Measurements from ENCODE around the gene SF1.
A peak's percentile ranks its signal among the peaks of the same experiment; 100 is the strongest.

SF1 gene

DNA sequence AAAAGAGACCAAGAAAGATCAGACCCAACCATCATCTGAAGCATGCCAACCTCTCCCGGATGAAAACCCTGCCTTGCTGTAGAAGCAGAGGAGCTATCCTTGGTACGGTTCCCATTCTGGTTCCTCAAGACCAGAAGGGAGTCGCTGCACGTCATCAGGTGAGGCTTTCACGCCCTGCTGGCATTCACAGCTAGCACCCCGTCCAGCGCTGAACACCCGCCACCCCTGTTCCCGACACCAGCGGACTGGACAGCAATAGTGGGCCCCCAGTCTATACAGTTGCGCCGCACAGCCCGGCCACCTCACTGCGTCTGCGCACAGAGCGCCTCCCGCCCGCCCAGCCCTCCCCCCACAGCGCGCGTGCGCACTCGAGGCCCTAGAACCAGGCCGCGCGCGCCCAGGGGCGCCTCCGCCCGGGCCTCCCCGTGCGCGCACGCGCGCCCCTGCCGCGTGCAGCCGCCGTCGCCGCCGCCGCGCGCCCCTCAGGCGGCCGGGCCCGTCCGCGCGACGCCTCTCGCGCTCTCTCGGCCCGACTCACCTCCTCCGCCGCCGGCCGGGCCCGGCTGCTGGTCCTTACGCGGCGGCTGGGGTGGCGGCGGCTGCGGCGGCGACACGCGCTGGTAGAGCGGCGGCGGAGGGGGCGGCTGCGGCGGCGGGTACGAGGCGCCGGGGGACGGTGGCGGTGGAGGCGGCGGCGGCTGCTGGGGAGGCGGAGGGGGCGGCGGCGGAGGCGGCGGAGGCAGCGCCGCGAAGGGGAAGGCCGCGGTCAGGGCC, 706 bp downstream of the SF1 start:
- peak; percentile 70 for DNase-seq (ENCODE audit: low read depth)

DNA sequence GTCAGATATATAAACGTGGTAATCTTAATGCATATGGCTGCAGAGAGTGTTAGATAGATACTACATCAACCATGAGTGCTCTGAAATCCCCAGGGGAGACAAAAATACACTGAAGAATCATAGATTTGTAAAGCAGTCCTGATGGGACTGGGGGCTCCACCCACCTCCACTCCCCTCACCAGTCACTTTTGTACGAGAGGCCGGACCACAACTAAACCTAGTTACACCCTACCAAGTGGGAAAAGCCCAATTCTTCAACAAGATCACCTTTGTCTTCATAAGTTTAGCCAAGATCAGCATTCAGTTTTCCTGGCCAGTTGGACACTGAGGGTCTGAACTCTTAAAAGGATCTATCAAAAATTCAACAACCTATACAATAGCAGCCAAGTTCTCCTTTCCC, 1.5 kb downstream of the SF1 start:
- no peak for DNase-seq (ENCODE audit: low read depth)

DNA sequence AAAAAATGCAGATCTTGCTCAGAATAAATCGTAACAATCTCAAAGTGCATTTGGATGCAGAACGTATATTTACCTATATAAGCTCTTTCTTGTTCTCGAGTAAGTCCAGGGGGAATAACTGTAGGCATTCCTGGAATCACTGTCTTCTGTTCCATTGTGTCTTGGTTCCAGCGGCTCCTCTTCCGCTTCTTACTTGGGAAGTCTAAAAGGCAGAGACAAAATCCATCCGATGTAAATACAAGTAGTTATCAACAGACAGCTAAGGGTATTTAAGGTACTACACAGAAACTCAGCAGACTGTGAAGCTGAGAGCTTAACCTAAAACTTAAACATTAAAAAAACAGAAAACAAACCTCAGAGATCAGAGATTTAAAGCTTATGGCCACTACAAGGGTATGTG, 1.9 kb downstream of the SF1 start:
- no peak for DNase-seq (ENCODE audit: low read depth)

DNA sequence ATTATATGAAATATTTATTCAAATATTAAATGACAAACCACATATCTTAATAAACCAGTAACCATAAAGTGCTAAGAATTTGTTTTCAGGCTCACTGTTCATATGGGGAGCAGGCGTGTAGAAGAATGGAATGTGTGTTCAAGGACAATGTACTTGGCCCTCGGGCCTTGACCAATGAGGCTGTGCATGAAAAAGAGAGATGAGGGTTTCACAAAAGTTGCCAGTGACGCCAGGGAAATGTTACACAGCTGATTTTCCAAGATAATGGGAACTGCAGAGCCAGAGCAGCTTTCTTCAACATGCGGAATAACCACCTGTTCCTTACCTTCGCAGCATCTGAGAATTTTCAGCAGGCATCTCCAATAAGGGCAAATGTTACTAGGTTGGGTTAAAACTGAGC, 4.2 kb downstream of the SF1 start:
- DNase-seq (ENCODE audit: low read depth), result no peak

DNA sequence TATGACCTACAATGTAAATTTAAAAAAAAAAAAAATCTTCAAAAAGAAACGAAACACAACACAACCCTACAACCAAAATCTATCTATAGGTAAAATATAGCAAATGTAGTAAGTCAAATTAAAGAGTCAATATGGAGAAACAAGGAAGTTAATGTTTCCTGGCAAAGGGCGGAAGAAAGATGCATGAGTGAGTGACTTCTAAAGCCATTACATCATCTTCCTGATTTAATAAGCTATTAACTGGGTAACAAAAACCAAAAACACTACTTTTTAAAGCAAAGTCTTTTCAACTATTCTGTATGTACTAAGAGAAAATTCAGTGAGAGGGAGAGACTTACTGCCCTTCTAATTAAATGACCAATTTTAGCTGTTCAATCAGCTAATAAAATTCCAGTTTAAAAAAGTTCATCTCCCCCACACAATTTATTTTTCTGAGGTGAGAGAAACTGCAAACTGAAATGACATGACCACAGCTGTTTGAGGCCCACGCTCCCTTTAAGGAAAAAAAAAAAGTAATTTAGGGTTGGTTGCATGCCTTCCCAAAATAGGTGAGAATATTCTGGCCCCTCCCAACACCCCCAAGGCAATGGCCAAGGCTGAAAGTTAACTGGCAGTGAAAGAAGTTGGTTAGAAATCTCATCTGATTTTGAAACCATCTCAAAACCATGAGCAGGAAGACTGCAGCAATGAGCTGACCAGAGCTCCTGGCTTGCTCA, 5.9 kb downstream of the SF1 start:
- DNase-seq (ENCODE audit: low read depth), result no peak

DNA sequence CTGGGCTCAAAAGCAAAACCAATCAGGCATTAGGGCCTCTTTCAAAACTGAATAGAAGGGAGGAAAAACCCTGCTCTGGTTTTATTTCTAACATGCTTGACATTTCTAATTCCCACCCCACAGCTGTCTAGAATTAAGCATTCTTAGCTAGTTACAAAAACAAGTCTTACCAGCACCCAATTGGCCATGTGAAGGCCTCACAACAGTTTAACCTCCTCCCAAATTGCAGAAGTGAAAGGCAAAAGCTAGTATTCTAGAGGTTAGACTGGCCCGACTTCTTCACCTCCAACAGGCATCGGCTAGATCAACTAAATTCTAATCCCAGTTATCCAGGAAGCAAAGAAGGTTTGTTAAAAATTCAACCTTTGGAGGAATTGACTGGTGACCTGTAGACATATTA, 6.5 kb downstream of the SF1 start:
- DNase-seq (ENCODE audit: low read depth), result no peak

DNA sequence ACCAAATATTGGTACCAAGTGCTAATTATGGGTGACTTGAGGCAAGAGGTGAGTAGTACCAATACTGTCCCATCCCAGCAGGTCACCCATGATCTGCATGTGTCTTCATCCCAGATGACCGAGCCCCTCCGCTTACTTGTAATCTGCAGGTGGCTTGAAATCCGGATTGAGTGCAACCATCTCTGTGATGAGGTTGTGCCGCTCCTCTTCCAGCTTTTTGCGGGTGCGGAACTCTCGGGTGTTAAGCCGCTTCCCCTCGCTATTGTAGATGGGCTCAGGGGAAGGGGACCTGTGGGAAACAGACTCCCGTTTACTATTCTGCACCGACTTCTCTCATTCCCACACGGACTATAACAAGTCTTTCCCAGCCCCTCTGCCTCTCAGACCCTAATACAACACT, 8.2 kb downstream of the SF1 start:
- DNase-seq (ENCODE audit: low read depth), result no peak

DNA sequence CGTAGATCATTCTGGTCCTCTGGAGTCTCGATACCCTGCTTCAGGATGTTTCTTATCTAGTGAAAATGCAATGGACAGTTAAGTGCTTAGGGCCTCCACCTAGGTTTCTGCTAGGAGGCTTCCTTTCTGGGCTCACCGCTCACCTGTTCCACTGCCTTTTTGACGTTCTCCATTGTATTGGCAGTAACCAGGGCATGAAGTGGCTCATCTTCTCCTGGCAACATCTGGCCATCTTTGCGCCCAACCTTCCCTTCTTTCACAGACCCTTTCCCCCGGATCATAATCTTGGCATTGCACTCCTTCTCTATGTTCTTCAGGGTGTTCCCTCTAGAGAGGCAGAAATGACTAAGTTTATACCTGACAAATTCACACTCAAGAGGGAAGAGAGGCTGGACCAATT, 9.1 kb downstream of the SF1 start:
- DNase-seq (ENCODE audit: low read depth), result no peak

DNA sequence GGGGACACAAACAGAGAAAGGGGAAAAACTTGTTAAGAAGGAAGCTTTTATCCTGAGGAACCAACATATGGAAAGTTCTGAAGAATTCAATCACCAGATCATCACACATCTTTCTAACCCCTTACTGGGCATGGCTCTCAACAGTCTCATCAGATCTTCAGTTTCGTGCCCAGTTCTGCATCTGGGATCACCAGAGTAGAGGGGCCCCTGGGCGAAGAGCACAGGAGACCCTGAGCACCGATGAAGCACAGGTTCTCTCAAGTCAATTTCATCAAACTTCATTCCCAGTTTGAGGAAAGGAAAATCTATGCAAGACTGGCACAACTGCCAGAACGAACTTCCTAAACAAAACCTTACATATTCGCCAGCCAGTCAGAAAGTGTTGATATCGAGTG, 10.0 kb downstream of the SF1 start:
- DNase-seq (ENCODE audit: low read depth), result no peak

DNA sequence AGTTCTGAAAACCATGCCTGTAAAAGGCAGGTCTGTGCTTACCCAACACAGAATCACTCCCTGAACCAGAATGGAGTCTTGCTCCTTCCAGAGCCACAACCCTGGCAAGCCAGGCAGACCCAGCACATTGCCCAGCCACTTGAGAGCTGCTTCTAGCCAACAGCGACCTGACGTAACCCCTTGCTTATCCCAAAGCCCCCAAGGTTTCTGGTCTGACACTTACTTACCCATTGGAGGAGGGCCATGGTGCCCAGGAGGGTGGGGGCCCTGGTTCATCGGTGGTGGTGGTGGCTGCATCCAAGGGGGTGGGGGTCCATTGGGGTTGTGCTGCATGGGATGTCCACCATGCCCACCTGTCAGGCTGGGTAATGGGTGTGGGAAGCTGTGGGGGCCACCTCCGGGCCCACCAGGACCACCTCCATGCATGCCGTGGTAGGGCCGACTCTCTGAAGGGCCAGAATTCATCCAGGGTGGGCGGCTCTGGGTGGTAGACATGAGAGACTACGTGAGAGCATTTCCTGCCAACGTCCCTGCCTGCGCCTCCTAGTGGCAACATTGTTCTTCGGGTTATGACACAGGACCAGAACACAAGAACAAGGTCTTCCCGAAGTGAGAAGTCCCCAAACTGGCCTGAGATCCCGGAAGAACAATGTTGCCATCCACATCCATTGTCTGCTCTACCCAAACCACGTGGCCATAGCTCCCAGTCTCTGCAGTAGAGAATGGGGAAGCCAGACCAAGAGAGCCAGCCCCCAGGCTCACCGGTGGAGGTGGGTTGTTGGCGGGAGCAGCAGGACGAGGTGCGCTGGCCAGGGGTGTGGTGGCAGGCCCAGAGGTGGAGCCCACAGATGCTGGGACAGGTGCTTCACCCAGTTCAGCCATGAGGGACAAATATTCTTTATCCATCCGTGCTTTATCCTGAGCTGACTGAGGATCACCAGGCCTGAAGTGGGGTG, 10.7 kb downstream of the SF1 start:
- DNase-seq (ENCODE audit: low read depth), result peak; percentile 65

DNA sequence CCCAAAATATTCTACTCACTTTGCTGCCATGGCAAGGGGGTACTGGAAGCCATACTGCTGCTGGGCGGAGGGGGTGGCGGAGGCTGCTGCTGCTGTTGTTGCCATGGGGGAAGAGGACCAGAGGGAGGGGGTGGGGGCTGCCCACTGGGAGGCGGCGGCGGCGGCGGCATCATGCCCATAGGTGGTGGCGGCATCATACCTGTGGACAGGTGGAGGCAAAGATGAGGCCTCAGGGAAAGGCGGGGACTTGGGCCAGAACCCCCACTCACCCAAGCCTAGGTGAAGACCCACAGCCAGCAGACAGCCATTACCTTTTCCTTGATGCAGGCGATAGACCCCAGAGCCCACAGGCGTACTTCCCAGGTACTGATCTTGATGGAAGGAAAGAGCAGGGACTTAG, 11.5 kb downstream of the SF1 start:
- no peak for DNase-seq (ENCODE audit: low read depth)

DNA sequence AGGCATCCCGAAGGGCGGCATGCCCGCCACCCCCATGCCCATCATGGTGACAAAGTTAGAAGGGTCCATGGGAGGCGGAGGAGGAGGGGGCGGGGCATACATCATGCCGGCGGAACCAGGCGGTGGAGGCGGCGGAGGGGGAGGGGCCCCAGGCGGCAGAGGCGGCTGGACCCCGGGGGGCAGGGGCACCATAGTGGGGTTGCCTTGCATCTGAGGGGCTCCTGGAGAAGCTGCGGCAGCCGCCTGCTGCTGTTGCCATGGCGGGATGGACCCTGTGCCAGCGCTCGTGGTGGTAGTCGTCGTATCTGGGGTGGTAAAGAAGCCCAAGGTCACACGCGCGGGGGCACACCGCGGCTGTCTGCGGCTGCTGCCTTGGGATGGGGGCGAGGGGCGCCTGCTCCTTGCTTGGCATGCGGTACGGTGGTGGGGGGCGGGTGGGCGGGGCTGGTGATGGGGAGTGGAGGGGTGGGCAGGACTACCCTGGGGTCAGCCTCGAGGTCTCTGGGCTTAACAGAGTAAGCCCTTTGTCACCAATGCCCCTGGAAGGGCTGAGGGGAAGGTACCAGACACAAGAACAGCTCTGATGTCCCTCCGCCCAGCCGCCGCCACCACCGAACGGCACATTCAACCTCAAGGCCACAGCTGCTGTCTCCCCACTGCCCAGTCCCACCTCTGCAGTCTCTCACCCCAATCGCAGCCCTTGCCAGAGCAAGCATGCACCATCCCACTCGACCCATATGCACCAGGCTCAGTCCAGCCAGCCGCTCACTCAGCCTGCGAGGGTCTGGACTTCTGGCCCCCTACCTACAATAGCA, 12.3 kb downstream of the SF1 start:
- DNase-seq (ENCODE audit: low read depth), result no peak

DNA sequence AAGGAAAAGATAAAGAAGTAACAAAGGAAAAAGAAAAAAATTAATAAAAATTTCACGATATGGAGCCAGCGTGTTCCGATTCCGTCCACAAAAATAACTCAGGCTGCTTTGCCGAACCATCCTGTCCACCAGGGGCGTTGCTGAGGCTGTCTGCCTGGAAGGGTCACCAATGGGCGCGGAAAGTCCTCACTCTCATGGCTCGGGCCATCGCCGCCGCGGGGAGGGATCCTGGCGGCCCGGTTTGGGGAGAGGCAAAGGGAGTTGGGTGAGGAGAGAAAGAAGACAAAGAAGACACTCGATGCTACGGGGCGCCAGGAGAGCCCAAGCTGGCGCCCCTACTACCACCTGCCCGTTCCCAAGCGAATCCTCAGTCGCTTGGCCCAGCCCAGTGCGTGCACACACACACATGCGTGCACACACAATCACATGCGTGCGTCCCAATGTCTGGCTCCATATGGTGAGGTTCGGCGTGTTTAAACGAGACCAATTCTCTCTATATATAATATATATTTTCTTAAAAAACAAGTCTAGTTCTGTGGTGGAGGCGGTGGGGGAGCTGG, 13.0 kb downstream of the SF1 start:
- no peak for DNase-seq (ENCODE audit: low read depth)

DNA sequence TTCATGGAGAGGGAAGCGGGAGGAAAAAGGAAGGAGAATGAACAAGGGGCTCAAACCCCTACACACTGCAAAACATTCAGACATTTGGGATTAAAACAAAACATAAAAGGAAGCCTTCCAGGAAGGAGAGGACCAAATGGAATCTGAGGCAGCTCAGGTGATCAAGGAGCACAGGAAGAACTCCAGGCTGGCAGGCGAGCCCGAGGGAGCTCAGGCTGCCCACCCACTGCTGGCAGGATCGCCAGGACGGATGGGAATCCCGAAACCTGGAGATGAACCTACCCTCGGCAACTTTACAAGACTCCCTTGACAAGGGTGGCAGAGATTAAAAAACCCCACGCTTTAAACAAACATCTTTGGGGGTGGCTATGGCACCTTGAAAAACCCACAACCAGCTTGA, 13.6 kb downstream of the SF1 start:
- DNase-seq (ENCODE audit: low read depth), result no peak

DNA sequence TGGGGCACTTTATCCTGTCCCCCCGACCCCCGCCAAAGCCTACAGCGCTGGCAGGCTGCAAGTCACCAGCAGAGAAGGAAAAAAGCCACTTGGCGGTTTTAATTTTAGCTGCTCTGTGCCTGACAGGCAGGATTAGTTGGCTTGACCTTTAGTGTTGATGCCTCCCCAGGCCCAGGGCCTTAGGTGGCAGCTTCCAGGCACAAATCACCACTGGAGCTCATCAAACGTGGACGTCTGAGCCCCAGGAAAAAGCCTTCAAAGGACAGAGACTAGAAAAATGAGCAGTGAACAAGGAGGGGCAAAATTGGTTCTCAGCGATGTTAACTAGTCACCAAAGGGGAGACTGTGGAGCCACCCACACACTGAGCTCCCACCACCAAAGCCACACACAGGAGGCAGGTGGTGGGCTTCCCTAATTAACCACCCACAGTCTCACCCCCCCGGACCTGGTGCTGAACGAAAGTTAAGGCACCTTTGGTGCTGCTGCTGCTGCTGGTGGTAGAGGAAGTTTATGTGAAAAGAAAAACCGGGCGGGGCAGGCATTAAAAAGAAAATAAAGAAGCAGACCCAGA, 14.2 kb downstream of the SF1 start:
- DNase-seq (ENCODE audit: low read depth), result peak; percentile 50

DNA sequence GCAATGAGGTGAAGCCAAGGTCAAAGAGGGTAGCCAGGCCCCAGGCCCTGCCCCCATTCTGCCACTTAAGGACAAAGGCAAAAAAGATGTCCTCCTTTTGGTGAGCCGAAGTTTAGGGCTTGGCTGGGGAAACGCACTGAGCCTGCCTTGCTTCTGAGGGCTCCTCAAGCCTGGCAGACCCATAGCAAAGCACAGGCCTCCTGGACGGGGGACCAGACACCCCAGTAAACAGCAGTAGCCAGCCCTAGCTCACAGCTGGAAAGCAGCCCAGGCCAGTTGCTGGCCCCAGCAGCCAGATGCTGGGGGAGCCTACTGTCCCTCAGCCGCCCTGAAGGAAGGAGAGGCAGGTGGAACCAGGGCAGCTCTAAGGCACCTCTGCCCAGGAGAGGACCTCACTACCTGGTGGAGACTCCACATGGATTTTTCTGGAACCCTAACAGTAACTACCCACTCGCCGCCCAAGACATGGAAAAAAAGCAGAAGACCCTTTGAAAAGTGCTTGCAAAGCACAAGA, 14.8 kb downstream of the SF1 start:
- DNase-seq (ENCODE audit: low read depth), result no peak

DNA sequence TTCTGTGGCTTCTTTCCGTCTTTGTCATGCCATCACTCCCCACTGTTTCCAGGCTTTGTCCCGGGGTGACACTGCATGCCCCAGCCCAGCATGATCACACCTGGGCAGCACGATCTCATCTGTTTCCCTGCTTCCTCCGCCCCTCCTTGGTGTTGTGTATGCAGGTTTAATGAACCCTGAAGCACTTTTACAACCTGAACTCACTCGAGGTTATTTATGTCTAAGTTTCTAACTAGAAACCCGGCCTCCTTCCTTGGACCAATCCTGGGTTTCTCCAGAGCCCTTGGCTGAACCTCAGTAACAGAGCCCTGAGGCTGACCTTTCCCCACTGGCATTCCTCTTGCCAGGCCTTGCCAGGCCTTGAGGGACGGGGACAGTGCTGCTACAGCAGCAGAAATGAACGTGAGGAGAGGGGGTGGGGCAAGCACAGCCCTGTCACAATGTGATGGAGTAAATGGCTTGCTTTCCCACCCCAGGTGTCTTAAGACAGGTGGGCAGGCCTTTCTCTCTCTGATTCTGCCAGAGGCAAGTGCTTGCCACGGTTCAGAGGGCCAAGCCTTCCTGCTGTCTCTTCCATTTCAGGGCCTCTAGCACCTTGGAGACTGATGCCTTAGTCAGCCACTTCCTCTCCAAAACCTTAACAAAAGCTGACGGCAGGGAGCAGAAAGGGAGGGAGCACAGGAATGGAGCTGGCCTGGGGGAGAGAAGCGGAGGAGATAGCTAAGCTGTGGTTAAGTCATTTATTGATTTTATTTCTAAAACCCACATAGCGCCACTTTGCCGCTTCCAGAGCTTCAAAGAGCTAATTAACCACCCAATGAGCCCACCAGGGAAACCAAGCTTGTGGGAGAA, 15.4 kb downstream of the SF1 start:
- no peak for DNase-seq (ENCODE audit: low read depth)

DNA sequence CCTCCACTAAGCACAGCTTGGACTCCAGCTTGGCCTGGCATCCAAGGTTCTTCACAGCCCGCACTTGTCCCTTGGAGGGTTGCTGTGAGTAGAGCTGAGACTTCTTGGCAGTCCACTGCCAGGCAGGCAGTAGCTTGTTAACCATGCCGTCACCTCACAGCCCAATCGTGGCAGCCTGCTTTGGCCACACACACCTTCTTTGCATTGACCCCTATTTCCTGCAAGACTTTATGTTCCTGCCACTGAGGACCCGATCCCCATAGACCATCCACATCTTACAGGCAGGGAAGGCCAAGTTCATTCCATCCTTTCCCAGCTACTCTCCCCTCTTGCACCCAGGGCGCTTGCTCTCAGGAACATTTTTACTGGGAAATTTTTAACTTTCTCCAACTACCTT, 16.1 kb downstream of the SF1 start:
- DNase-seq (ENCODE audit: low read depth), result no peak

DNA sequence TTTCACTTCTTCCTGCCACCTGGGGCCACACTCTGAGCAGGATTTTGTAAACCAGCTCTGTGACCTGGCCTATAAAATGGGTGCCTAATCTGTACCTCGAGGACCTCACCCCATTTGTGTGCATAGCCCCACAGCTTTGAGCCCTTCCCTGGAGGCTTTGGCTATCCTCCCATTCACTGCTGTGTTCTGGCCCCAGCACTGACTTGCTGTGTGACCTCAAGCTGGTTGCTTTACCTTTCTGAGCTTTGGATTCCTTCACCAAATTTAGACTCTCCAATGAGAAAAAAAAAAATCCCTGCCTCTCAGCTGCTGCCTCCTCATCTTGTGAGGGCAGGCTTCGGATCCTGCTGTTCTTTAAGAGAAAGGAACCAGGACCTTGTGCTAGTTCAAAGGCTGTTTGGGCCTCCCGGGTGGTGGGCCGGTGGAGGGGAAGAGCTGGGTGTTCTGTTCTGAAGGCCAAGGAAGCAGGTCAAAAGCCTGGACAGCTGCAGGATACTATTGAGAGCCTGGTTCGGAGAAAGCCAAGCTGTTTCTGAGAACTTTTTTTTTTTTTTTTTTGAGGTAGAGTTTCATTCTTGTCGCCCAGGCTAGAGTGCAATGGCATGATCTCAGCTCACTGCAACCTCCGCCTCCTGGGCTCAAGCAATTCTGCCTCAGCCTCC, 17.5 kb downstream of the SF1 start:
- DNase-seq (ENCODE audit: low read depth), result no peak
